NCI-H1092 (cell line): Measurements from ENCODE around the gene SYT11.
"Not testable (repeated sequence)": the region's sequence is repeated elsewhere in the genome, so short reads cannot be mapped to it uniquely, and the experiment has no call there.

Experiments
- DNase-seq: peaks from one replicate; lab custom pipeline; 2025; lab: John Stamatoyannopoulos, UW

Gene SYT11

GRCh38 chr1:155860970-155861510 lies 1.7 kb downstream of the SYT11 start:
- DNase-seq: no peak

- no peak for DNase-seq
Measured at GRCh38 chr1:155861896-155862295, 2.5 kb downstream of the SYT11 start.

GRCh38 chr1:155864393-155864792 lies 5.0 kb downstream of the SYT11 start:
- no peak for DNase-seq

GRCh38 chr1:155867766-155868165 lies 8.4 kb downstream of the SYT11 start:
- DNase-seq: no peak

- peak; percentile 89 for DNase-seq
Measured at GRCh38 chr1:155871390-155871789, 12.0 kb downstream of the SYT11 start.

GRCh38 chr1:155872527-155872926 lies 13.2 kb downstream of the SYT11 start:
- DNase-seq: no peak

GRCh38 chr1:155873860-155874259 lies 14.5 kb downstream of the SYT11 start:
- peak; percentile 15 for DNase-seq

- DNase-seq: no peak
Measured at GRCh38 chr1:155877945-155878344, 18.6 kb downstream of the SYT11 start.

- no peak for DNase-seq
Measured at GRCh38 chr1:155880251-155880650, 20.9 kb downstream of the SYT11 start.

- no peak for DNase-seq
Measured at GRCh38 chr1:155880950-155881349, 21.6 kb downstream of the SYT11 start.

GRCh38 chr1:155882235-155882634 lies 22.9 kb downstream of the SYT11 start:
- no peak for DNase-seq

- DNase-seq: no peak
Measured at GRCh38 chr1:155882766-155883165, 23.4 kb downstream of the SYT11 start.

GRCh38 chr1:155884031-155884960 lies 24.9 kb downstream of the SYT11 start:
- no peak for DNase-seq

- DNase-seq: no peak
Measured at GRCh38 chr1:155884982-155885381, 25.6 kb downstream of the SYT11 start.

- no peak for DNase-seq
Measured at GRCh38 chr1:155888481-155888880, 29.1 kb downstream of the SYT11 start.

- DNase-seq: no peak
Measured at GRCh38 chr1:155889566-155889965, 30.2 kb downstream of the SYT11 start.

GRCh38 chr1:155890251-155890650 lies 30.9 kb downstream of the SYT11 start:
- DNase-seq: no peak

- no peak for DNase-seq
Measured at GRCh38 chr1:155892796-155893195, 33.4 kb downstream of the SYT11 start.

GRCh38 chr1:155893389-155894142 lies 34.2 kb downstream of the SYT11 start:
- no peak for DNase-seq

- not testable (repeated sequence) for DNase-seq
Measured at GRCh38 chr1:155895617-155896016, 36.2 kb downstream of the SYT11 start.

GRCh38 chr1:155896476-155896875 lies 37.1 kb downstream of the SYT11 start:
- DNase-seq: not testable (repeated sequence)

GRCh38 chr1:155897746-155898145 lies 38.4 kb downstream of the SYT11 start:
- DNase-seq: no peak

GRCh38 chr1:155898888-155899287 lies 39.5 kb downstream of the SYT11 start:
- DNase-seq: no peak
